Bronchial epithelial cell (primary cell): Measurements from ENCODE around the gene KIAA1217. TPM values are rescaled to one million over a fixed set of nuclear protein-coding genes. Genes with fewer than 3 reads are reported as not detected.

Experiments used
- DNase-seq: peaks from one replicate; pipeline ENCODE4 v3.0.0-alpha.2; 2010; ENCODE audit warnings: low read depth
- FAIRE-seq: peaks from 2 replicates; lab custom pipeline; 2011; peaks lifted over from hg19 to GRCh38; lab: Jason Lieb, UNC
- H3K27me3 ChIP-seq: 2 replicates; pipeline ENCODE4 v1.5.1; 2011; ENCODE audit warnings: low read length; ENCODE audit not compliant: control insufficient read depth, insufficient read depth
- H3K36me3 ChIP-seq: 2 replicates; pipeline ENCODE4 v1.5.1; 2011; ENCODE audit warnings: low read length; ENCODE audit not compliant: control insufficient read depth, insufficient read depth
- H3K4me3 ChIP-seq: 2 replicates; pipeline ENCODE4 v1.5.1; 2011; ENCODE audit warnings: mild to moderate bottlenecking, low read depth, low read length, control low read depth
- total RNA-seq: library from RNA; depleted of rRNA; stranded (reverse); fragments of >200 nt; gene quantifications from 2 replicates; pipeline ENCODE4 v1.2.1, GENCODE V29; 2014
- TF ChIP-seq, protein P1 (sequence below): IDR thresholded peaks from 2 replicates; pipeline ENCODE4 v1.5.1; 2011; ENCODE audit warnings: mild to moderate bottlenecking, moderate library complexity, low read length, control low read depth, inconsistent platforms; ENCODE audit not compliant: insufficient read depth, severe bottlenecking

KIAA1217 gene
- total RNA-seq, 1 donor from 2014 or later, result 3.4 TPM

DNA sequence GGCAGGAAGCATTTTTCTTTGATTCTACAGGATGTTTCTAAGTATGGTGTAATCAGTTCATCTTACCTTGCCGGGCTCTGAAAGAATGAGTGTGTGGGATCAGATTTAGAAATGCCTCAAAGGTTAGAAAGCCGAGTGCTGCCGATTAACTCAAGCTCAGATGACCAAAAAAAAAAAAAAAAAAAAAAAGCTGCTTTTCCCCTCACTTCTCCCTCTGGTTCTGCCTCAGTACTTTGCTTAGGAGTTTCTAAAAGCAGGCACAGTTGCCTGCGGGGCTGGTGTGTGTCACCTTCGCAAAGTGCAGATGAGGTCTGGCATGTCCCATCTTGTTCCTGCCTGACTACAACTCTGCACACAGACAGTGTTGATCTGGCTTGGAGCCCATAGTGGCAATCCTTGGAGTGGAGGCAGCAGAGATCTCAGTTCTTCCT is 47.0 kb downstream of the KIAA1217 start:
- DNase-seq (peak; percentile 98), FAIRE-seq (peak; percentile 91)
- Histone ChIP-seq H3K27me3 (no peaks in the 10 kb centered on the region), H3K36me3 (no peaks in the 10 kb centered on the region), H3K4me3 (peak overlapping the region; percentile 69)
- TF ChIP-seq, protein P1, sequence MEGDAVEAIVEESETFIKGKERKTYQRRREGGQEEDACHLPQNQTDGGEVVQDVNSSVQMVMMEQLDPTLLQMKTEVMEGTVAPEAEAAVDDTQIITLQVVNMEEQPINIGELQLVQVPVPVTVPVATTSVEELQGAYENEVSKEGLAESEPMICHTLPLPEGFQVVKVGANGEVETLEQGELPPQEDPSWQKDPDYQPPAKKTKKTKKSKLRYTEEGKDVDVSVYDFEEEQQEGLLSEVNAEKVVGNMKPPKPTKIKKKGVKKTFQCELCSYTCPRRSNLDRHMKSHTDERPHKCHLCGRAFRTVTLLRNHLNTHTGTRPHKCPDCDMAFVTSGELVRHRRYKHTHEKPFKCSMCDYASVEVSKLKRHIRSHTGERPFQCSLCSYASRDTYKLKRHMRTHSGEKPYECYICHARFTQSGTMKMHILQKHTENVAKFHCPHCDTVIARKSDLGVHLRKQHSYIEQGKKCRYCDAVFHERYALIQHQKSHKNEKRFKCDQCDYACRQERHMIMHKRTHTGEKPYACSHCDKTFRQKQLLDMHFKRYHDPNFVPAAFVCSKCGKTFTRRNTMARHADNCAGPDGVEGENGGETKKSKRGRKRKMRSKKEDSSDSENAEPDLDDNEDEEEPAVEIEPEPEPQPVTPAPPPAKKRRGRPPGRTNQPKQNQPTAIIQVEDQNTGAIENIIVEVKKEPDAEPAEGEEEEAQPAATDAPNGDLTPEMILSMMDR, result no peak

DNA sequence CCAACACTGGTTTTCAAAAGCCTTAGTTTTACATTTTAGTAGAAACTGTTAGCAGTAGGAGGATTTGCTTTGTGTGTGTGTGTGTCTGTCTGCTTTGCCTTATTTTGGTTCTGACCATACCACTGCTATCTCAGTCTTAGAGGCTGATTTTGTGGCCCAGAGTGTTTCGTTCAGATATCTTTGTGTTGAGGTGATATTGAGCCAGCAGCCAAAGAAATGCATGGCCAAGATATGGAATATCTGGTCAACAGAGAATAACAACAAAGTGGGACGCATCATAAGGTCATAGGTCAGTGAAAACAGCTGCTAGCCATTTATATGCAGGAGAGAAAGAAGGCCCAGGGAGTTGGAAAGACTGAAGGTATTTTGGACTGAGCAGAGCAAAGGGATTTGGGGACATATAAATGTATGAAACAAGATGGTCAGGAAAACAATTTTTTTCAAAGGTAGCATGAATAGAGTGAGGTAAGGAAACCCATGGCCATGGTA is 47.7 kb downstream of the KIAA1217 start:
- DNase-seq (no peak), FAIRE-seq (no peak)
- no peaks in the 10 kb centered on the region for H3K27me3 ChIP-seq
- no peaks in the 10 kb centered on the region for H3K36me3 ChIP-seq
- H3K4me3 ChIP-seq, result peak overlapping the region; percentile 69
- TF ChIP-seq, protein P1, result no peak

DNA sequence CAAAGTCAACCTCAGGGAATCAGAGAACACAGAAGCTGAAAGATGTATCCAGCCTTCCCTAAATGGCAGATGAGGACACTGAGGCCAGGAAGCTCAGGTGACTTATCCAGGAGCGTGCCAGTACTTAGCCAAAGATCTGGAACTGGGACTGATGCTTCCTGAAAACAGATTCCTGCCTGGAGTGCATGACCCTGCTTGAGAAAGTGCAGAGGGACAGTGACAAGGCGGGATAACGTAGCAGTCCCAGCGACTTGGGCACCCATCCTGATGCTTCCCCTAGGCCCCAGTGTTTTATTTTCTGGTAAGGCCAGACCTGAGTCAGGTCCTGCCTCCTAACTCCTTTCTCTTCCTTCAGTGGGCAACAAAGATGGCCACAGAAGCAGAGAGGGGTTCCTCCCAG is 48.6 kb downstream of the KIAA1217 start:
- Histone ChIP-seq H3K4me3 (no peak overlapping the region), H3K27me3 (no peaks in the 10 kb centered on the region), H3K36me3 (no peaks in the 10 kb centered on the region)
- TF ChIP-seq, protein P1, result no peak
- DNase-seq (no peak), FAIRE-seq (no peak)

DNA sequence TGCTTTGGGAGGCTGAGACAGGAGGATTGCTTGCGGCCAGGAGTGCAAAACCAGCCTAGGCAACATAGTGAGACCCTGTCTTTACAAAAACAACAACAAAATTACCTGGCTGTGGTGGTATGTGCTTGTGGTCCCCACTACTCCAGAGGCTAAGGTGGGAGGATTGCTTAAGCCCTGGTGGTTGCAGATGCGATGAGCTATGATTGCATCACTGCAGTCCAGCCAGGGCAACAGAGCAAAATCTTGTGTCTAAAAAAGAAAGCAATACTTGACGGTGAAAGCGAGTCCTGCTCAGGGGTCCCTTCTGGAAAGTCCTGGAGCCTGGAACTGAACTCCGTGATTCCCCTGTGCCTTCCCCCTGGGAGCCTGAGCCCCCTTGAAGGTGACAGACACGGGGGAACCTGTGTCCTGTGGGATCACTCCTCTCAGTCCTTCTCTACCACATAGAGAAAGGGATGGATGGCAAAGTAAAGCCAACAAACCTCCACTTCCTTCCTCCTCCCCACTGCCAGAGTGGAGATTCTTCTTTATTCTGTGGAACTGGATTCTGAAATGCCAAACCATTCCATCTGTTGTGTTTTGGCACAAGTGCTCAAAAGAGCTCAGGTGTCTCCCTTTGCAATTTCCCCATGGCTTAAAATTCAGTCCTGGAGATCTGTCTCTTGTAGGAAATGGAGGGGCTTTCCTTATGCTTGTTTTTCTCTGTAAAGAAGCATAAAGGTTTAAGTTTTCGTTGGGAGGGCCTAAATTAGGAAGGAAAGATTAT is 50.6 kb downstream of the KIAA1217 start:
- FAIRE-seq, result no peak

DNA sequence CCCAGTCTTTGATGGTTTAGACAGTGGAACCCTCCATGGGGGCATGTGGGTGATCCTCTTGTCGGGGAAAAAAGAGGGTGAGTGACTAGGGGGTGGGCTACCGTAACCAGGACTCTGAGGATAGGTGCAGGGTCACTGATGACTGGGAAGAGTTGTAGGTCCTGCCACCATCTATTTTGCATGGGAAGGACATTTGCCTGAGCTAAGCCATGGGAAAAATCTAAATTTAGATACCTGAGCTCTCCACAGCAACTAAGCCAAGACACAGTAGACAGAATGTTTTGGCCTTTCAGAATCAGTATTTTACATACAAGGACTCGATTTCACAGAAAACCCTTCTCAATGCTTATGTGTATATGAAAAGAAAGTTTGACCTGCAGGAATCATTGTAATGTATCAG is 52.7 kb downstream of the KIAA1217 start:
- FAIRE-seq (no peak), DNase-seq (no peak)
- Histone ChIP-seq H3K36me3 (peaks cover under 1% of the 10 kb centered on the region), H3K27me3 (no peaks in the 10 kb centered on the region), H3K4me3 (no peak overlapping the region)
- TF ChIP-seq, protein P1, result no peak

More for the DNA sequence above, 50.6 kb downstream of the KIAA1217 start:
- Histone ChIP-seq H3K4me3 (no peak overlapping the region), H3K27me3 (no peaks in the 10 kb centered on the region), H3K36me3 (no peaks in the 10 kb centered on the region)
- TF ChIP-seq, protein P1, result no peak
- peak; percentile 59 for DNase-seq
